Liver (tissue), 9 donors: ENCODE data around the gene RALGPS2. TPM values are rescaled to one million over a fixed set of nuclear protein-coding genes. Genes with fewer than 3 reads are reported as not detected.

Experiments
- DNase-seq: peaks from one replicate; pipeline ENCODE4 v3.0.0-alpha.2; 2017; ENCODE audit warnings: low spot score
- H3K27ac ChIP-seq, 2 donors: one replicate each; pipeline ENCODE4 v1.7.0; 2013; ENCODE audit warnings: inconsistent platforms in 2 of 2, low read length in 2 of 2, control low read depth in 1 of 2, low read depth in 1 of 2, mild to moderate bottlenecking in 1 of 2
- H3K27me3 ChIP-seq, 4 donors: one replicate each; pipeline versions ENCODE4 v1.6.1 to v1.7.0; 2013; ENCODE audit warnings: low read length in 3 of 4, inconsistent platforms in 1 of 4, mild to moderate bottlenecking in 1 of 4, moderate library complexity in 1 of 4; ENCODE audit not compliant: control insufficient read depth in 4 of 4, insufficient read depth in 4 of 4
- H3K36me3 ChIP-seq, 4 donors: one replicate each; pipeline versions ENCODE4 v1.6.1 to v1.7.0; 2013; ENCODE audit warnings: low read length in 3 of 4, mild to moderate bottlenecking in 3 of 4, low read depth in 1 of 4, moderate library complexity in 1 of 4; ENCODE audit not compliant: control insufficient read depth in 4 of 4, insufficient read depth in 3 of 4
- H3K4me1 ChIP-seq, 4 donors: one replicate each; pipeline versions ENCODE4 v1.6.1 to v1.7.0; 2013; ENCODE audit warnings: low read length in 3 of 4, mild to moderate bottlenecking in 3 of 4, moderate library complexity in 1 of 4; ENCODE audit not compliant: control insufficient read depth in 4 of 4, insufficient read depth in 4 of 4
- H3K4me3 ChIP-seq, 3 donors: one replicate each; pipeline versions ENCODE4 v1.6.1 to v1.7.0; 2013; ENCODE audit warnings: low read length in 3 of 3, control low read depth in 1 of 3, low read depth in 1 of 3, mild to moderate bottlenecking in 1 of 3
- H3K9ac ChIP-seq, 2 donors: one replicate each; pipeline ENCODE4 v1.7.0; 2013; ENCODE audit warnings: low read length in 2 of 2, mild to moderate bottlenecking in 2 of 2, moderate library complexity in 2 of 2, control low read depth in 1 of 2, low read depth in 1 of 2
- H3K9me3 ChIP-seq, 4 donors: one replicate each; pipeline versions ENCODE4 v1.6.1 to v1.7.0; 2013; ENCODE audit warnings: low read length in 3 of 4; ENCODE audit not compliant: control insufficient read depth in 4 of 4
- EGR1 ChIP-seq, 2 donors: IDR thresholded peaks; 2 replicates each; pipeline ENCODE4 v1.6.1; 2016 to 2018; ENCODE audit warnings: antibody characterized with exemption in 2 of 2, low read depth in 2 of 2
- FOXA1 ChIP-seq: IDR thresholded peaks from 2 replicates; pipeline ENCODE4 v1.6.1; 2016; ENCODE audit warnings: antibody characterized with exemption
- FOXA2 ChIP-seq: IDR thresholded peaks from 2 replicates; pipeline ENCODE4 v1.6.1; 2016; ENCODE audit warnings: antibody characterized with exemption
- GABPA ChIP-seq, 2 donors: IDR thresholded peaks in 1 of 2; conservative IDR thresholded peaks in 1 of 2; 2 replicates each; pipeline ENCODE4 v1.6.1; 2016; ENCODE audit warnings: antibody characterized with exemption in 2 of 2, mild to moderate bottlenecking in 1 of 2, moderate library complexity in 1 of 2
- HNF4A ChIP-seq, 2 donors: conservative IDR thresholded peaks; 2 replicates each; pipeline ENCODE4 v1.6.1; 2016; ENCODE audit warnings: antibody characterized with exemption in 2 of 2, mild to moderate bottlenecking in 2 of 2
- HNF4G ChIP-seq: IDR thresholded peaks from 2 replicates; pipeline ENCODE4 v1.6.1; 2016; ENCODE audit warnings: antibody characterized with exemption
- JUND ChIP-seq, 2 donors: IDR thresholded peaks; 2 replicates each; pipeline ENCODE4 v1.6.1; 2016; ENCODE audit warnings: antibody characterized with exemption in 2 of 2
- NR2F2 ChIP-seq: IDR thresholded peaks from 2 replicates; pipeline ENCODE4 v1.6.1; 2016; ENCODE audit warnings: antibody characterized with exemption
- RAD21 ChIP-seq, 2 donors: IDR thresholded peaks; 2 replicates each; pipeline ENCODE4 v1.6.1; 2016; ENCODE audit warnings: antibody characterized with exemption in 2 of 2, mild to moderate bottlenecking in 2 of 2
- RXRA ChIP-seq, 2 donors: IDR thresholded peaks; 2 replicates each; pipeline ENCODE4 v1.6.1; 2017 to 2018; ENCODE audit warnings: antibody characterized with exemption in 2 of 2, mild to moderate bottlenecking in 1 of 2
- SP1 ChIP-seq: IDR thresholded peaks from 2 replicates; pipeline ENCODE4 v1.6.1; 2018; ENCODE audit warnings: antibody characterized with exemption, mild to moderate bottlenecking
- TAF1 ChIP-seq: conservative IDR thresholded peaks from 2 replicates; pipeline ENCODE4 v1.6.1; 2016; ENCODE audit warnings: antibody characterized with exemption, mild to moderate bottlenecking
- YY1 ChIP-seq: IDR thresholded peaks from 2 replicates; pipeline ENCODE4 v1.6.1; 2016; ENCODE audit warnings: antibody characterized with exemption, mild to moderate bottlenecking
- WGBS: extraction: QIAGEN DNeasy Blood & Tissue Kit; methylation state at CpG from one replicate; pipeline ENCODE4 v1.1.7; 2013; 5-methylcytosine and 5-hydroxymethylcytosine counted together
- polyA plus RNA-seq, 2 donors: library from polyadenylated mRNA; stranded (reverse) in 1 of 2; unstranded in 1 of 2; fragments of 200-250 nt in 1 of 2; fragments of >200 nt in 1 of 2; fragmentation: Nextera tagmentation in 1 of 2; extraction: Ambion mirVana in 1 of 2; gene quantifications; one replicate each; pipeline versions ENCODE4 v1.2.1 to v1.2.3, GENCODE V29; 2013 to 2015
- total RNA-seq, 2 donors: library from RNA; depleted of rRNA; stranded (reverse); fragments of >200 nt; gene quantifications; one replicate each; pipeline ENCODE4 v1.2.3, GENCODE V29; 2014
- TF ChIP-seq, protein P1 (sequence below): IDR thresholded peaks from 2 replicates; pipeline ENCODE4 v1.6.1; 2016; ENCODE audit warnings: antibody characterized with exemption
- TF ChIP-seq, protein P2 (sequence below): IDR thresholded peaks from 2 replicates; pipeline ENCODE4 v1.6.1; 2016; ENCODE audit warnings: antibody characterized with exemption
- TF ChIP-seq, protein P3 (sequence below): IDR thresholded peaks from 2 replicates; pipeline ENCODE4 v1.6.1; 2016; ENCODE audit warnings: antibody characterized with exemption, mild to moderate bottlenecking
- TF ChIP-seq, protein P4 (sequence below): IDR thresholded peaks from 2 replicates; pipeline ENCODE4 v1.6.1; 2016; ENCODE audit warnings: antibody characterized with exemption
- TF ChIP-seq, protein P5 (sequence below): fragments of 150-350 bp; IDR thresholded peaks from 2 replicates; pipeline ENCODE4 v1.5.1; 2017; ENCODE audit warnings: improper control_type of control experiment, low read depth, low read length; ENCODE audit not compliant: missing input control
- donor health status: healthy.
- donor health status: healthy.
- donor health status: healthy.
- donor health status: healthy.
- donor health status: healthy.

RALGPS2 gene
- total and polyA plus RNA-seq, 4 donors = 8.1 to 39.2 (median 16.9) TPM

DNA sequence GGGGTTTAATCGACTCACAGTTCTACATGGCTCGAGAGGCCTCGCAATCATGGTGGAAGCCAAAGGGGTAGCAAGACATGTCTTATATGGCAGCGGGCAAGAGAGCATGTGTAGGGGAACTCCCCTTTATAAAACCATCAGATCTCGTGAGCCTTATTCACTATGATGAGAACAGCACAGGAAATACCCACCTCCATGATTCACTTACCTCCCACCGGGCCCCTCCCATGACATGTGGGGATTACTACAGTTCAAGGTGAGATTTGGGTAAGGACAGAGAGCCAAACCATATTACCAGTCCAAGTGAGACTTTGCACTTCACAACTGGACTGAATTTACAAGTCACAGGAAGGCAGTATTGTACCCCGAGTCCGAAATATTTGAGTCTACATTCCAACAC, 219.7 kb downstream of the RALGPS2 start:
- DNase-seq = no peak
- TF ChIP-seq, protein P1, sequence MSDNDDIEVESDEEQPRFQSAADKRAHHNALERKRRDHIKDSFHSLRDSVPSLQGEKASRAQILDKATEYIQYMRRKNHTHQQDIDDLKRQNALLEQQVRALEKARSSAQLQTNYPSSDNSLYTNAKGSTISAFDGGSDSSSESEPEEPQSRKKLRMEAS = no peak
- TF ChIP-seq, protein P2, sequence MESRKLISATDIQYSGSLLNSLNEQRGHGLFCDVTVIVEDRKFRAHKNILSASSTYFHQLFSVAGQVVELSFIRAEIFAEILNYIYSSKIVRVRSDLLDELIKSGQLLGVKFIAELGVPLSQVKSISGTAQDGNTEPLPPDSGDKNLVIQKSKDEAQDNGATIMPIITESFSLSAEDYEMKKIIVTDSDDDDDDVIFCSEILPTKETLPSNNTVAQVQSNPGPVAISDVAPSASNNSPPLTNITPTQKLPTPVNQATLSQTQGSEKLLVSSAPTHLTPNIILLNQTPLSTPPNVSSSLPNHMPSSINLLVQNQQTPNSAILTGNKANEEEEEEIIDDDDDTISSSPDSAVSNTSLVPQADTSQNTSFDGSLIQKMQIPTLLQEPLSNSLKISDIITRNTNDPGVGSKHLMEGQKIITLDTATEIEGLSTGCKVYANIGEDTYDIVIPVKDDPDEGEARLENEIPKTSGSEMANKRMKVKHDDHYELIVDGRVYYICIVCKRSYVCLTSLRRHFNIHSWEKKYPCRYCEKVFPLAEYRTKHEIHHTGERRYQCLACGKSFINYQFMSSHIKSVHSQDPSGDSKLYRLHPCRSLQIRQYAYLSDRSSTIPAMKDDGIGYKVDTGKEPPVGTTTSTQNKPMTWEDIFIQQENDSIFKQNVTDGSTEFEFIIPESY = no peak
- TF ChIP-seq EGR1 (IDR thresholded peaks at IDR 0.05; ENCODE audit: low read depth in 2 of 2) = no peak
- Histone ChIP-seq H3K9me3 (no peaks in the 10 kb centered on the region), H3K4me1 (no peaks in the 10 kb centered on the region), H3K27ac (no peak overlapping the region), H3K4me3 (no peak overlapping the region), H3K9ac (no peak overlapping the region), H3K36me3 (no peaks in the 10 kb centered on the region), H3K27me3 (no peaks in the 10 kb centered on the region)
- 95% methylated on average over 8 of the region's 8 CpGs for WGBS

DNA sequence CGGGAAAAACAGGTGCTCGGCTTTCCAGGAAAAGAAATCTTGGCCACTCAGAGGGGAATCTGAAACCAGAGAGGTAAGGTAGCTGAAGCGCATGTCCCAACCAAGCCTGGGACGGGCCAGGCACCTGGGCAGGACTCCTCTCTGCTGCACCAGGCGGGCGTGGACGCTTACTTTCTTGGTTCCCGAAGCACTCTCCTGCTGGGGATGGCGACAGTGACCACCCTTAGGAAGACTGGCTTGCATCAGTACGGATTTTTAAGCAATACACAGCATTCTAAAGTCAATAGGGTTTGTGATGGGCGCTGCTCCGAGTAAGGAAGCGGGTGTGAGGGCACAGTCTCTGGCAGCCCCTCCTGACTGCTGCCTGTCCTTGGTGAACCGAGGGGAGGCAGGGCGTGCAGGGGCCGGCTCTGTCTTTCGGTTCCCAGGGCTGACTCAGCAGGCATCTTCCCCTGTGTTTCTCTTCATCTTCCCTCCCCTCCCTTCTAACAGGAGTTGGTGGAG, 220.8 kb downstream of the RALGPS2 start:
- no peaks in the 10 kb centered on the region for H3K36me3 ChIP-seq
- H3K4me3 ChIP-seq = no peak overlapping the region
- TF ChIP-seq YY1 = no peak
- TF ChIP-seq, protein P3, sequence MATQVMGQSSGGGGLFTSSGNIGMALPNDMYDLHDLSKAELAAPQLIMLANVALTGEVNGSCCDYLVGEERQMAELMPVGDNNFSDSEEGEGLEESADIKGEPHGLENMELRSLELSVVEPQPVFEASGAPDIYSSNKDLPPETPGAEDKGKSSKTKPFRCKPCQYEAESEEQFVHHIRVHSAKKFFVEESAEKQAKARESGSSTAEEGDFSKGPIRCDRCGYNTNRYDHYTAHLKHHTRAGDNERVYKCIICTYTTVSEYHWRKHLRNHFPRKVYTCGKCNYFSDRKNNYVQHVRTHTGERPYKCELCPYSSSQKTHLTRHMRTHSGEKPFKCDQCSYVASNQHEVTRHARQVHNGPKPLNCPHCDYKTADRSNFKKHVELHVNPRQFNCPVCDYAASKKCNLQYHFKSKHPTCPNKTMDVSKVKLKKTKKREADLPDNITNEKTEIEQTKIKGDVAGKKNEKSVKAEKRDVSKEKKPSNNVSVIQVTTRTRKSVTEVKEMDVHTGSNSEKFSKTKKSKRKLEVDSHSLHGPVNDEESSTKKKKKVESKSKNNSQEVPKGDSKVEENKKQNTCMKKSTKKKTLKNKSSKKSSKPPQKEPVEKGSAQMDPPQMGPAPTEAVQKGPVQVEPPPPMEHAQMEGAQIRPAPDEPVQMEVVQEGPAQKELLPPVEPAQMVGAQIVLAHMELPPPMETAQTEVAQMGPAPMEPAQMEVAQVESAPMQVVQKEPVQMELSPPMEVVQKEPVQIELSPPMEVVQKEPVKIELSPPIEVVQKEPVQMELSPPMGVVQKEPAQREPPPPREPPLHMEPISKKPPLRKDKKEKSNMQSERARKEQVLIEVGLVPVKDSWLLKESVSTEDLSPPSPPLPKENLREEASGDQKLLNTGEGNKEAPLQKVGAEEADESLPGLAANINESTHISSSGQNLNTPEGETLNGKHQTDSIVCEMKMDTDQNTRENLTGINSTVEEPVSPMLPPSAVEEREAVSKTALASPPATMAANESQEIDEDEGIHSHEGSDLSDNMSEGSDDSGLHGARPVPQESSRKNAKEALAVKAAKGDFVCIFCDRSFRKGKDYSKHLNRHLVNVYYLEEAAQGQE = no peak
- no peak for TF ChIP-seq FOXA2
- TF ChIP-seq, protein P1 = no peak
- TF ChIP-seq, protein P2 = no peak
- no peak for TF ChIP-seq HNF4A (conservative IDR thresholded peaks at IDR 0.05)
- TF ChIP-seq FOXA1 = no peak
- TF ChIP-seq, protein P4, sequence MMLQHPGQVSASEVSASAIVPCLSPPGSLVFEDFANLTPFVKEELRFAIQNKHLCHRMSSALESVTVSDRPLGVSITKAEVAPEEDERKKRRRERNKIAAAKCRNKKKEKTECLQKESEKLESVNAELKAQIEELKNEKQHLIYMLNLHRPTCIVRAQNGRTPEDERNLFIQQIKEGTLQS = no peak
- TF ChIP-seq EGR1 (IDR thresholded peaks at IDR 0.05; ENCODE audit: low read depth in 2 of 2) = no peak
- TF ChIP-seq SP1 = no peak
- no peak for TF ChIP-seq NR2F2
- TF ChIP-seq HNF4G = no peak
- TF ChIP-seq TAF1 = no peak
- TF ChIP-seq, protein P5, sequence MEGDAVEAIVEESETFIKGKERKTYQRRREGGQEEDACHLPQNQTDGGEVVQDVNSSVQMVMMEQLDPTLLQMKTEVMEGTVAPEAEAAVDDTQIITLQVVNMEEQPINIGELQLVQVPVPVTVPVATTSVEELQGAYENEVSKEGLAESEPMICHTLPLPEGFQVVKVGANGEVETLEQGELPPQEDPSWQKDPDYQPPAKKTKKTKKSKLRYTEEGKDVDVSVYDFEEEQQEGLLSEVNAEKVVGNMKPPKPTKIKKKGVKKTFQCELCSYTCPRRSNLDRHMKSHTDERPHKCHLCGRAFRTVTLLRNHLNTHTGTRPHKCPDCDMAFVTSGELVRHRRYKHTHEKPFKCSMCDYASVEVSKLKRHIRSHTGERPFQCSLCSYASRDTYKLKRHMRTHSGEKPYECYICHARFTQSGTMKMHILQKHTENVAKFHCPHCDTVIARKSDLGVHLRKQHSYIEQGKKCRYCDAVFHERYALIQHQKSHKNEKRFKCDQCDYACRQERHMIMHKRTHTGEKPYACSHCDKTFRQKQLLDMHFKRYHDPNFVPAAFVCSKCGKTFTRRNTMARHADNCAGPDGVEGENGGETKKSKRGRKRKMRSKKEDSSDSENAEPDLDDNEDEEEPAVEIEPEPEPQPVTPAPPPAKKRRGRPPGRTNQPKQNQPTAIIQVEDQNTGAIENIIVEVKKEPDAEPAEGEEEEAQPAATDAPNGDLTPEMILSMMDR = no peak
- no peak for TF ChIP-seq GABPA (IDR thresholded peaks at IDR 0.05 in 1 of 2, conservative IDR thresholded peaks at IDR 0.05 in 1 of 2)
- TF ChIP-seq JUND (IDR thresholded peaks at IDR 0.05) = no peak
- TF ChIP-seq RAD21 (IDR thresholded peaks at IDR 0.05) = no peak
- TF ChIP-seq RXRA (IDR thresholded peaks at IDR 0.05) = no peak
- no peaks in the 10 kb centered on the region for H3K27me3 ChIP-seq
- no peak overlapping the region for H3K9ac ChIP-seq
- WGBS = 70% methylated on average over 17 of the region's 17 CpGs
- H3K27ac ChIP-seq = no peak overlapping the region
- peak; percentile 21 for DNase-seq
- H3K9me3 ChIP-seq = no peaks in the 10 kb centered on the region
- H3K4me1 ChIP-seq = peaks cover 0 to 6% (median 4%) of the 10 kb centered on the region in 4 donors
